Parathyroid adenoma (tissue), 2 donors: ENCODE results near the gene FH.

Experiments used
- H2AFZ ChIP-seq: fragments of 300-600 bp; sonication (generic); one replicate; pipeline ENCODE4 v1.7.0; 2017; ENCODE audit warnings: antibody characterized with exemption, mild to moderate bottlenecking
- H3K27ac ChIP-seq: fragments of 300-600 bp; sonication (generic); one replicate; pipeline ENCODE4 v1.7.0; 2017
- H3K27me3 ChIP-seq: fragments of 300-600 bp; sonication (generic); one replicate; pipeline ENCODE4 v1.7.0; 2017; ENCODE audit warnings: low read length; ENCODE audit not compliant: control insufficient read depth, insufficient read depth
- H3K36me3 ChIP-seq: fragments of 300-600 bp; sonication (generic); one replicate; pipeline ENCODE4 v1.7.0; 2017; ENCODE audit warnings: low read length; ENCODE audit not compliant: control insufficient read depth, insufficient read depth
- H3K4me1 ChIP-seq: fragments of 300-600 bp; sonication (generic); one replicate; pipeline ENCODE4 v1.7.0; 2017; ENCODE audit warnings: control low read depth
- H3K4me2 ChIP-seq: fragments of 300-600 bp; sonication (generic); one replicate; pipeline ENCODE4 v1.7.0; 2017; ENCODE audit warnings: low read length
- H3K4me3 ChIP-seq: fragments of 300-600 bp; sonication (generic); one replicate; pipeline ENCODE4 v1.7.0; 2017; ENCODE audit warnings: low read depth, low read length
- H3K79me2 ChIP-seq: fragments of 300-600 bp; sonication (generic); one replicate; pipeline ENCODE4 v1.7.0; 2017; ENCODE audit warnings: control low read depth
- H3K9ac ChIP-seq: fragments of 300-600 bp; sonication (generic); one replicate; pipeline ENCODE4 v1.7.0; 2017; ENCODE audit warnings: mild to moderate bottlenecking
- H3K9me3 ChIP-seq: fragments of 300-600 bp; sonication (generic); one replicate; pipeline ENCODE4 v1.7.0; 2017; ENCODE audit warnings: low read length; ENCODE audit not compliant: control insufficient read depth
- TF ChIP-seq, protein P1 (sequence below): fragments of 300-600 bp; sonication (generic); IDR thresholded peaks from one replicate; pipeline ENCODE4 v1.7.0; 2017; ENCODE audit warnings: antibody characterized with exemption, mild to moderate bottlenecking
- donor health status: primary hyperparathyroidism.

FH gene

DNA sequence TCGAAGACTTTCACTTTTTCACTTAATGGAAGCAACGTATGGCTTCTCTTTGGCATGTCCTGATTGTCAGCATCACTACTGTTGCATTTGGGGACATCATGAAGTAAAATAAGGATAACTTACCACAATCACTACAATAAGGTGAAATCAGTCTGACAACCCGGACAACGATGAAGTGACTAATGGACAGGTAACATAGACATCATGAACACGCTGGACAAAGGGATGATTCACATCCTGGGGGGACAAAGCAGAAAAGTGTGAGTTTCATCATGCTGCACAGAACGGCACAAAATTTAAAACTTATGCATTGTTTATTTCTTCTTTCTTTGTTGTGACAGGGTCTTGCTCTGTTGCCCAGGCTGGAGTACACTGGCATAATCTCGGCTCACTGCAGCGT is 53.9 kb downstream of the FH start:
- Histone ChIP-seq H3K9ac (no peak overlapping the region), H3K4me2 (no peak overlapping the region), H3K27ac (no peak overlapping the region), H3K36me3 (no peaks in the 10 kb centered on the region), H3K4me1 (no peaks in the 10 kb centered on the region), H3K27me3 (no peaks in the 10 kb centered on the region), H3K79me2 (no peaks in the 10 kb centered on the region), H3K4me3 (no peak overlapping the region), H3K9me3 (no peaks in the 10 kb centered on the region), H2AFZ (no peak overlapping the region)
- TF ChIP-seq, protein P1, sequence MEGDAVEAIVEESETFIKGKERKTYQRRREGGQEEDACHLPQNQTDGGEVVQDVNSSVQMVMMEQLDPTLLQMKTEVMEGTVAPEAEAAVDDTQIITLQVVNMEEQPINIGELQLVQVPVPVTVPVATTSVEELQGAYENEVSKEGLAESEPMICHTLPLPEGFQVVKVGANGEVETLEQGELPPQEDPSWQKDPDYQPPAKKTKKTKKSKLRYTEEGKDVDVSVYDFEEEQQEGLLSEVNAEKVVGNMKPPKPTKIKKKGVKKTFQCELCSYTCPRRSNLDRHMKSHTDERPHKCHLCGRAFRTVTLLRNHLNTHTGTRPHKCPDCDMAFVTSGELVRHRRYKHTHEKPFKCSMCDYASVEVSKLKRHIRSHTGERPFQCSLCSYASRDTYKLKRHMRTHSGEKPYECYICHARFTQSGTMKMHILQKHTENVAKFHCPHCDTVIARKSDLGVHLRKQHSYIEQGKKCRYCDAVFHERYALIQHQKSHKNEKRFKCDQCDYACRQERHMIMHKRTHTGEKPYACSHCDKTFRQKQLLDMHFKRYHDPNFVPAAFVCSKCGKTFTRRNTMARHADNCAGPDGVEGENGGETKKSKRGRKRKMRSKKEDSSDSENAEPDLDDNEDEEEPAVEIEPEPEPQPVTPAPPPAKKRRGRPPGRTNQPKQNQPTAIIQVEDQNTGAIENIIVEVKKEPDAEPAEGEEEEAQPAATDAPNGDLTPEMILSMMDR = no peak

DNA sequence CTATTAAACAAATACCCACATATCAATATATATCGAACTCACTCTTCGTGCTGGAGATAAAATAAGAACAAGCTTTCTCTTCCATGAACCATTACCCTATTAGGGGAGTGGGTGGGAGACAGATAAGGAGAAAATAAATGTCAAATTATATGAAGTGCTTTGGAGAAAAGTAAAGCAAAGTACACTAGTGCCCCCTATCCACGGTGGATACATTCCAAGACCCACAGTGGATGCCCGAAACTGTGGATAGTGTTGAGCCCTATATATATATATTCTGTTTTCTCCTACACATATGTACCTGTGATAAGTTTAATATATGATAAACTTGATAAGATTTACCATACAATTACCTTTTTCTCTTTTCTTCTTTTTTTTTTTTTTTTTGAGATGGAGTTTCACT is 54.6 kb downstream of the FH start:
- Histone ChIP-seq H3K9ac (no peak overlapping the region), H3K27ac (no peak overlapping the region), H3K79me2 (no peaks in the 10 kb centered on the region), H3K4me1 (no peaks in the 10 kb centered on the region), H3K27me3 (no peaks in the 10 kb centered on the region), H2AFZ (no peak overlapping the region), H3K4me2 (no peak overlapping the region), H3K9me3 (no peaks in the 10 kb centered on the region), H3K36me3 (no peaks in the 10 kb centered on the region), H3K4me3 (no peak overlapping the region)
- TF ChIP-seq, protein P1 = no peak

DNA sequence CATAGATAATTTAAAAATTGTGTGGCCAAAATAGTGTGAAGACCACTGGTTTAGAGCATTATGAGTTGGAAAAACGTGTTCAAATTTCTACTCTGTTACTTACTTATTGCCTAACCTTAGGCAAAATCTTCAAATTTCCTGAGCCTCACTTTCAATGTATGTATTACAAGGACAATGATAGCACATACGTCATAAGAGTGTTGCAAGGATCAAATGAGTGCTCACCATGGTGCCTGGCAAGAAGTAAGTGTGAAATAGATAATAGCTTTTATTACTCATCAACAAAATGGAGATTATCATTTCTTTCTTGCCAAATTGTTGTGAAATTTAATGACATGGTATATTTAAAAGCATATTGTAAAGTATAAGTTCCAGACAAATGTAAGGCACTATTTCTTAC is 57.2 kb downstream of the FH start:
- no peak overlapping the region for H3K4me3 ChIP-seq
- H3K9ac ChIP-seq = no peak overlapping the region
- H3K27me3 ChIP-seq = no peaks in the 10 kb centered on the region
- H3K27ac ChIP-seq = no peak overlapping the region
- TF ChIP-seq, protein P1 = no peak
- no peaks in the 10 kb centered on the region for H3K36me3 ChIP-seq
- no peaks in the 10 kb centered on the region for H3K79me2 ChIP-seq
- no peak overlapping the region for H3K4me2 ChIP-seq
- H3K4me1 ChIP-seq = no peaks in the 10 kb centered on the region
- H3K9me3 ChIP-seq = no peaks in the 10 kb centered on the region
- no peak overlapping the region for H2AFZ ChIP-seq

DNA sequence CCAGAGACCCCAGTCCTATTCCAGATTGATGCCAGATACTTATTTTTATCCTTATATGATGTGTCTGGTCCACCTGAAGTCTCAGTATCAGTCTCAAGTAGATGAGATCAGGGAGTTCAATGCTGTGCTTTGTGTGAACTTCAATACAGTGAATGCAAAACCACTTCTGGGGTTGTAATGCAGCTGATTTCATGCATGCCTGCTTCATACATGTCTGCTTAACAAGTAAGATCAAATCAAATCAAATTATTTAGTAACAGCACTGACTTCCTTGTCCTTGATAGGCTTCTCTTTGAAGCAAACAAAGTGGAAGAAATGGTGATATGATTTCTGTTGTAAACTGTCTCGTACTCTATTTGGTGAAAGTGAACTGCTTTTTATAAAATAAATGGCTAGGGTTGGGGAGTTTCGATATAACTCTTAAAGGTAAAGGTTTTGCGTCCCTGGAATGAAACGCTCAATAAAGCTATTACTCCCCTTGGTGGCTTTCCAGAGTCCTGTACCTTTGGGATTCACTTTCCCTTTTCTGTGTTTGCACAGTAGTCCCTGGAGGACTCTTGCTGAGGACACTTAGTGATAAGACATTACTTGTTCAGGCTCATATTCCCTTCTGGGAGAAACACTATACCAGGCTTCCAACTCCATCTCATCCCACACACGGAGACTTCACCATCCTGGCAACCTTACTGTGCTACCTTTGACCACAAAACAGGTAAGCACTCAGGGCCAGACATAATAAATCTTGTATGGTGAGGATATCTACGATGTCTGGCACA is 59.3 kb downstream of the FH start:
- TF ChIP-seq, protein P1 = no peak
- Histone ChIP-seq H3K27ac (no peak overlapping the region), H2AFZ (no peak overlapping the region)

More for the DNA sequence above, 59.3 kb downstream of the FH start:
- Histone ChIP-seq H3K4me1 (no peaks in the 10 kb centered on the region), H3K27me3 (no peaks in the 10 kb centered on the region), H3K4me2 (no peak overlapping the region), H3K4me3 (no peak overlapping the region), H3K79me2 (no peaks in the 10 kb centered on the region), H3K36me3 (no peaks in the 10 kb centered on the region), H3K9ac (no peak overlapping the region), H3K9me3 (no peaks in the 10 kb centered on the region)
